GM23338 (cell line): ENCODE data around the gene STEAP3.

Source experiments
- CTCF ChIP-seq, 2 experiments: fragments of 200-600 bp in 1 of 2; sonication (generic) in 1 of 2; conservative IDR thresholded peaks; 2 replicates each; pipeline versions ENCODE4 v1.5.1 to v1.6.1; 2016 to 2017; ENCODE audit warnings: antibody characterized with exemption in 2 of 2, low read depth in 2 of 2, mild to moderate bottlenecking in 2 of 2, moderate library complexity in 1 of 2
- EZH2 ChIP-seq: fragments of 200-600 bp; sonication (generic); IDR thresholded peaks from one replicate; pipeline ENCODE4 v1.8.0; 2017; ENCODE audit warnings: antibody characterized with exemption, mild to moderate bottlenecking, low read depth; ENCODE audit not compliant: unreplicated experiment
- EZH2phosphoT487 ChIP-seq: fragments of 200-600 bp; sonication (generic); IDR thresholded peaks from one replicate; pipeline ENCODE4 v1.8.1; 2018; ENCODE audit warnings: antibody characterized with exemption; ENCODE audit not compliant: unreplicated experiment
- JUNB ChIP-seq: IDR thresholded peaks from one replicate; pipeline ENCODE4 v1.6.1; 2016; ENCODE audit warnings: antibody characterized with exemption; ENCODE audit not compliant: unreplicated experiment
- POLR2AphosphoS5 ChIP-seq: IDR thresholded peaks from 2 replicates; pipeline ENCODE4 v1.6.1; 2016; ENCODE audit warnings: antibody characterized with exemption, low read depth
- REST ChIP-seq: IDR thresholded peaks from one replicate; pipeline ENCODE4 v1.6.1; 2018; ENCODE audit warnings: antibody characterized with exemption; ENCODE audit not compliant: unreplicated experiment

- no peak for TF ChIP-seq CTCF (conservative IDR thresholded peaks at IDR 0.05; ENCODE audit: low read depth in 2 of 2)
- TF ChIP-seq EZH2 = no peak
- TF ChIP-seq REST = no peak
- TF ChIP-seq POLR2AphosphoS5 = no peak
- no peak for TF ChIP-seq EZH2phosphoT487
- no peak for TF ChIP-seq JUNB
Measured at GRCh38 chr2:119179991-119180390, 43.6 kb upstream of the STEAP3 start.
